T-helper 22 cell (primary cell): ENCODE results near the gene DYRK1A.
"Not testable (repeated sequence)": the region's sequence is repeated elsewhere in the genome, so short reads cannot be mapped to it uniquely, and the experiment has no call there.

ENCODE experiments used
- DNase-seq: peaks from one replicate; pipeline ENCODE4 v3.0.0-alpha.2; 2020; ENCODE audit warnings: low read depth

The DYRK1A gene

GRCh38 chr21:37484535-37485474 lies 118.2 kb downstream of the DYRK1A start:
- DNase-seq, result no peak

GRCh38 chr21:37489553-37489952 lies 123.0 kb downstream of the DYRK1A start:
- DNase-seq, result no peak

- DNase-seq, result no peak
Measured at GRCh38 chr21:37490084-37490483, 123.5 kb downstream of the DYRK1A start.

- no peak for DNase-seq
Measured at GRCh38 chr21:37496972-37497371, 130.4 kb downstream of the DYRK1A start.

GRCh38 chr21:37498664-37499063 lies 132.1 kb downstream of the DYRK1A start:
- no peak for DNase-seq

- no peak for DNase-seq
Measured at GRCh38 chr21:37502947-37503346, 136.4 kb downstream of the DYRK1A start.

- no peak for DNase-seq
Measured at GRCh38 chr21:37503848-37504467, 137.4 kb downstream of the DYRK1A start.

GRCh38 chr21:37505963-37506362 lies 139.4 kb downstream of the DYRK1A start:
- no peak for DNase-seq

GRCh38 chr21:37507716-37508115 lies 141.1 kb downstream of the DYRK1A start:
- DNase-seq, result no peak

- no peak for DNase-seq
Measured at GRCh38 chr21:37508341-37508740, 141.8 kb downstream of the DYRK1A start.

GRCh38 chr21:37509802-37510393 lies 143.3 kb downstream of the DYRK1A start:
- no peak for DNase-seq

GRCh38 chr21:37511848-37512247 lies 145.3 kb downstream of the DYRK1A start:
- DNase-seq, result no peak

GRCh38 chr21:37513383-37513782 lies 146.8 kb downstream of the DYRK1A start:
- no peak for DNase-seq

- DNase-seq, result no peak
Measured at GRCh38 chr21:37514038-37514667, 147.6 kb downstream of the DYRK1A start.

GRCh38 chr21:37516998-37517397 lies 150.4 kb downstream of the DYRK1A start:
- no peak for DNase-seq

GRCh38 chr21:37520801-37521200 lies 154.2 kb downstream of the DYRK1A start:
- no peak for DNase-seq

GRCh38 chr21:37521658-37522057 lies 155.1 kb downstream of the DYRK1A start:
- no peak for DNase-seq

- DNase-seq, result no peak
Measured at GRCh38 chr21:37522641-37523295, 156.2 kb downstream of the DYRK1A start.

- not testable (repeated sequence) for DNase-seq
Measured at GRCh38 chr21:37524944-37525343, 158.4 kb downstream of the DYRK1A start.

- DNase-seq, result no peak
Measured at GRCh38 chr21:37525810-37526209, 159.2 kb downstream of the DYRK1A start.

- no peak for DNase-seq
Measured at GRCh38 chr21:37527103-37527502, 160.5 kb downstream of the DYRK1A start.

- DNase-seq, result no peak
Measured at GRCh38 chr21:37527716-37528115, 161.1 kb downstream of the DYRK1A start.
